HG02798 (cell line): ENCODE data around the gene DEAF1.

Experiments used
- ATAC-seq: cut with Tn5 transposase; IDR thresholded peaks from one replicate; pipeline ENCODE4 v1.9.1; 2021; ENCODE audit warnings: mild to moderate bottlenecking; ENCODE audit not compliant: unreplicated experiment, poor library complexity

Gene DEAF1

GRCh38 chr11:687751-688150 lies 7.3 kb downstream of the DEAF1 start:
- ATAC-seq = no peak

- ATAC-seq = no peak
These were observed 8.4 kb downstream of the DEAF1 start for GRCh38 chr11:686451-687243.

- no peak for ATAC-seq
These were observed 14.1 kb downstream of the DEAF1 start for GRCh38 chr11:680970-681369.

- no peak for ATAC-seq
These were observed 14.5 kb downstream of the DEAF1 start for GRCh38 chr11:680476-680875.

GRCh38 chr11:679271-680207 lies 15.5 kb downstream of the DEAF1 start:
- ATAC-seq = no peak

- no peak for ATAC-seq
These were observed 16.7 kb downstream of the DEAF1 start for GRCh38 chr11:678297-678696.

GRCh38 chr11:674406-674805 lies 20.6 kb downstream of the DEAF1 start:
- ATAC-seq = no peak

- no peak for ATAC-seq
These were observed 21.2 kb downstream of the DEAF1 start for GRCh38 chr11:673866-674265.

- ATAC-seq = no peak
These were observed 29.2 kb downstream of the DEAF1 start for GRCh38 chr11:665704-666281.

- ATAC-seq = no peak
These were observed 29.8 kb downstream of the DEAF1 start for GRCh38 chr11:665062-665703.

GRCh38 chr11:662689-663274 lies 32.2 kb downstream of the DEAF1 start:
- no peak for ATAC-seq

- no peak for ATAC-seq
These were observed 34.2 kb downstream of the DEAF1 start for GRCh38 chr11:660681-661444.

- ATAC-seq = no peak
These were observed 34.7 kb downstream of the DEAF1 start for GRCh38 chr11:660281-660680.

- no peak for ATAC-seq
These were observed 35.4 kb downstream of the DEAF1 start for GRCh38 chr11:659532-660085.

- ATAC-seq = no peak
These were observed 37.3 kb downstream of the DEAF1 start for GRCh38 chr11:657691-658126.

GRCh38 chr11:656866-657265 lies 38.2 kb downstream of the DEAF1 start:
- no peak for ATAC-seq

GRCh38 chr11:656426-656825 lies 38.6 kb downstream of the DEAF1 start:
- no peak for ATAC-seq

GRCh38 chr11:655036-655726 lies 39.8 kb downstream of the DEAF1 start:
- ATAC-seq = no peak
